ENCODE results near the gene SLC2A8. TPM values are rescaled to one million over a fixed set of nuclear protein-coding genes. Genes with fewer than 3 reads are reported as not detected.

The SLC2A8 gene
- total RNA-seq, 1 donor = 5.5 TPM

DNA sequence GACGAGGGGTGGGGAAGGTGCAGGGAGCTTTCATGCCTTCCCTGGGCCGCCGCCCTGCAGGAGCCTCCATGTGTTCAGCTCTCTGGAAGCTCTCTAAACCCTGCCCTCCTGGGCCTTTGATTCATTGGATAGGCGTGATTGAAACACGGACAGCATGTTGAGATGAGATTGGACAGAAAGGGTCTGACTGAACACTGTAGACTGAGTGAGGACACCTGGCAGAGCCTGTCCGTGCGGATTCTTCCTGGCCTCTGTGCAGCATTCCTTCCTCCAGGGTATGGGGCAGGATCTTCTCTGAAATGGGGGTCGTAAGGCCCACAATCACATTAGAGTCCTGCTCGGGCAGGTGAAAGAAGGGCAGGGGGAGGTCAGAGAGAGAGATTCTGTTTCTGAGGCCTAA is 41.4 kb downstream of the SLC2A8 start:
- no peak overlapping the region for H3K4me3 ChIP-seq (ENCODE audit: low read depth, low read length)
- TF ChIP-seq, protein P1, sequence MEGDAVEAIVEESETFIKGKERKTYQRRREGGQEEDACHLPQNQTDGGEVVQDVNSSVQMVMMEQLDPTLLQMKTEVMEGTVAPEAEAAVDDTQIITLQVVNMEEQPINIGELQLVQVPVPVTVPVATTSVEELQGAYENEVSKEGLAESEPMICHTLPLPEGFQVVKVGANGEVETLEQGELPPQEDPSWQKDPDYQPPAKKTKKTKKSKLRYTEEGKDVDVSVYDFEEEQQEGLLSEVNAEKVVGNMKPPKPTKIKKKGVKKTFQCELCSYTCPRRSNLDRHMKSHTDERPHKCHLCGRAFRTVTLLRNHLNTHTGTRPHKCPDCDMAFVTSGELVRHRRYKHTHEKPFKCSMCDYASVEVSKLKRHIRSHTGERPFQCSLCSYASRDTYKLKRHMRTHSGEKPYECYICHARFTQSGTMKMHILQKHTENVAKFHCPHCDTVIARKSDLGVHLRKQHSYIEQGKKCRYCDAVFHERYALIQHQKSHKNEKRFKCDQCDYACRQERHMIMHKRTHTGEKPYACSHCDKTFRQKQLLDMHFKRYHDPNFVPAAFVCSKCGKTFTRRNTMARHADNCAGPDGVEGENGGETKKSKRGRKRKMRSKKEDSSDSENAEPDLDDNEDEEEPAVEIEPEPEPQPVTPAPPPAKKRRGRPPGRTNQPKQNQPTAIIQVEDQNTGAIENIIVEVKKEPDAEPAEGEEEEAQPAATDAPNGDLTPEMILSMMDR (IDR thresholded peaks at IDR 0.05; ENCODE audit: insufficient read depth, low read length) = no peak
- no peak for DNase-seq (ENCODE audit: low read depth)

GRCh38 chr9:127444283-127444920 is 47.4 kb downstream of the SLC2A8 start:
- DNase-seq (ENCODE audit: low read depth) = no peak
- no peak overlapping the region for H3K4me3 ChIP-seq (ENCODE audit: low read depth, low read length)
- TF ChIP-seq, protein P1 (IDR thresholded peaks at IDR 0.05; ENCODE audit: insufficient read depth, low read length) = no peak

- peak; percentile 66 for DNase-seq (ENCODE audit: low read depth)
- TF ChIP-seq, protein P1 (IDR thresholded peaks at IDR 0.05; ENCODE audit: insufficient read depth, low read length) = no peak
- no peak overlapping the region for H3K4me3 ChIP-seq (ENCODE audit: low read depth, low read length)
Observed at GRCh38 chr9:127444921-127445850, 48.2 kb downstream of the SLC2A8 start.

GRCh38 chr9:127445851-127446712 is 49.1 kb downstream of the SLC2A8 start:
- TF ChIP-seq, protein P1 (IDR thresholded peaks at IDR 0.05; ENCODE audit: insufficient read depth, low read length) = no peak
- DNase-seq (ENCODE audit: low read depth) = peak; percentile 8
- no peak overlapping the region for H3K4me3 ChIP-seq (ENCODE audit: low read depth, low read length)

DNA sequence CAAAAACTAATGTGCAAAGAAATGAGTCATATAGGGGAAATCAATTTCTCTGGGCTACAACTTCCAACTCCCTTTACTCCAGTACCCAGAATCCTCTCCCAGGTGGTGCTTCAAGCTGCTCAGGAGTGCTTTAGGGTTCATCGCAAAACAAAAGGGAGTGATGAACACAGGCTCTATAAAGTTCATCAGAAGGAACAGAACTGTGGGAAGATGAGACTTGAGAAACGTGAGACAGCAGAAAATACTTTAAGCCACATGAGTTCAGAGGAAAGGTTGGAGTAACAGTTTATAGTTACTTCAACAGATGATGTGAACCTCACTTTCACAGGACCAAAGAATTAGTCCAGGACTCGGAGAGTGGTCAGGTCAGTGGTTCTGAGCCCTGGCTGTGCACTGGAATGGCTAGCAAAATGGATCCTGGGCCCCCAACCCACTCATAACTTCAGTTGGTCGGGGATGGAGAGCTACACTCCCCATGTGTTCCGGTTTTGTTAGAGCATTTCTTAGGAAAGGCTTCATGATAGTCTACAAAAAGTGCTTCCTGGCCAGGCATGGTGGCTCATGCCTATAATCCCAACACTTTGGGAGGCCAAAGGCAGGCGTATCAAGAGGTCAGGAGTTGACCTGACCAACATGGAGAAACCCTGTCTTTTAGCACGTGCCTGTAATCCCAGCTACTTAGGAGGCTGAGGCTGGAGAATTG is 49.9 kb downstream of the SLC2A8 start:
- TF ChIP-seq, protein P1 (IDR thresholded peaks at IDR 0.05; ENCODE audit: insufficient read depth, low read length) = no peak

More for the DNA sequence above, 49.9 kb downstream of the SLC2A8 start:
- no peak overlapping the region for H3K4me3 ChIP-seq (ENCODE audit: low read depth, low read length)
- no peak for DNase-seq (ENCODE audit: low read depth)
